ENCODE measurements around the gene MZT1.

MZT1 gene

DNA sequence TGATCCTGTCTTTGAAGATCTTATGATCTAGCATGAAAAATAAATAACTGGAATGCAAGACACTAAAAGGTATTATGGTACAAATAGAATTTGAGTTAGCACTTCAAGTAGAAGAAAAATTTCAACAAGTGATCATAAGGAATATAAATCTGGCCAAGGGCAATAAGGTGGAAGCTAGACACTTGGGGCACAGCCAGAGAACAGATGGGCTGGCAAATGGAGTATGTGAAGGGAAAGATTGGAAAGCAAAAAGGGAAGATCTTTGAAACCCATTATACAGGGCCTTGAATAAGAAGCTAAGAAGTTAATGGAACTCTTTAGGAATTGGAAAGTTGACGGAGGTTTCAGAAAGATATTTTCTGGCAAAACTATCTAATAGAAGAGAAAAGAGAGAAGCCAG lies 61.0 kb downstream of the MZT1 start:
- TF ChIP-seq, protein P1, sequence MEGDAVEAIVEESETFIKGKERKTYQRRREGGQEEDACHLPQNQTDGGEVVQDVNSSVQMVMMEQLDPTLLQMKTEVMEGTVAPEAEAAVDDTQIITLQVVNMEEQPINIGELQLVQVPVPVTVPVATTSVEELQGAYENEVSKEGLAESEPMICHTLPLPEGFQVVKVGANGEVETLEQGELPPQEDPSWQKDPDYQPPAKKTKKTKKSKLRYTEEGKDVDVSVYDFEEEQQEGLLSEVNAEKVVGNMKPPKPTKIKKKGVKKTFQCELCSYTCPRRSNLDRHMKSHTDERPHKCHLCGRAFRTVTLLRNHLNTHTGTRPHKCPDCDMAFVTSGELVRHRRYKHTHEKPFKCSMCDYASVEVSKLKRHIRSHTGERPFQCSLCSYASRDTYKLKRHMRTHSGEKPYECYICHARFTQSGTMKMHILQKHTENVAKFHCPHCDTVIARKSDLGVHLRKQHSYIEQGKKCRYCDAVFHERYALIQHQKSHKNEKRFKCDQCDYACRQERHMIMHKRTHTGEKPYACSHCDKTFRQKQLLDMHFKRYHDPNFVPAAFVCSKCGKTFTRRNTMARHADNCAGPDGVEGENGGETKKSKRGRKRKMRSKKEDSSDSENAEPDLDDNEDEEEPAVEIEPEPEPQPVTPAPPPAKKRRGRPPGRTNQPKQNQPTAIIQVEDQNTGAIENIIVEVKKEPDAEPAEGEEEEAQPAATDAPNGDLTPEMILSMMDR (conservative IDR thresholded peaks at IDR 0.05; ENCODE audit: control insufficient read depth, insufficient read depth, low read depth, low read length) = no peak
- no peak for DNase-seq (ENCODE audit: low read depth)
- H3K4me3 ChIP-seq (ENCODE audit: control insufficient read depth, low read depth, low read length) = no peak overlapping the region

DNA sequence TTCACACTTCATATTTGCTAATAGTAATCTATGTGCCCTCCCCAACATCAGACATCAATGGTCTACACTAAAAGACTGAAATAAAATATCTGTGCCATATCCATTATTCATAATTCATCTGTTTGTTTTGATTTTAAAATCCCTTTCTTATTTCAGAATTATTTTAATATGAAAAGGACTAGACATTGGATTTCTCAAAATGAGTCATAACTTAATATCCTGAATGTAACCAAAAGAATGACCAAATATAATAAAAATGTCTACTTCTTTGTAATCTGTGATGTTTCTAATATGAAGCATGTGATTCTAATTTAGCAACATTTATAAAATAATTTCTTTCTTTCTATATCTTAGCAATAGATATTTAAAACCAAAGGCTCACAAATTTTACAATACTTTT lies 64.9 kb downstream of the MZT1 start:
- DNase-seq (ENCODE audit: low read depth) = no peak
- TF ChIP-seq, protein P1 (conservative IDR thresholded peaks at IDR 0.05; ENCODE audit: control insufficient read depth, insufficient read depth, low read depth, low read length) = no peak
- H3K4me3 ChIP-seq (ENCODE audit: control insufficient read depth, low read depth, low read length) = no peak overlapping the region

Data from fibroblast of mammary gland (primary cell).